ENCODE data around the gene ZNF710. TPM values are rescaled to one million over a fixed set of nuclear protein-coding genes. Genes with fewer than 3 reads are reported as not detected.
A peak's percentile ranks its signal among the peaks of the same experiment; 100 is the strongest.

The ZNF710 gene
- total RNA-seq, 1 donor from 2014 or later: 69.3 TPM

- DNase-seq (ENCODE audit: low spot score, unreplicated experiment): no peak
- Mint-ChIP-seq H3K4me3 (ENCODE audit: low read depth) (no peak overlapping the region), H3K27me3 (no peaks in the 10 kb centered on the region), H3K27ac (no peak overlapping the region), H3K9me3 (ENCODE audit: low read depth) (no peaks in the 10 kb centered on the region), H3K36me3 (ENCODE audit: insufficient read depth) (peaks cover 1% of the 10 kb centered on the region), H3K4me1 (ENCODE audit: low read depth) (peaks cover 4% of the 10 kb centered on the region)
- TF ChIP-seq CTCF (IDR thresholded peaks at IDR 0.05; ENCODE audit: unreplicated experiment): no peak
These were observed 47.9 kb downstream of the ZNF710 start for GRCh38 chr15:90049030-90049429.

- H3K27ac Mint-ChIP-seq: peak overlapping the region; percentile 42
- no peak for DNase-seq (ENCODE audit: low spot score, unreplicated experiment)
- no peak overlapping the region for H3K4me3 Mint-ChIP-seq (ENCODE audit: low read depth)
- H3K4me1 Mint-ChIP-seq (ENCODE audit: low read depth): peaks cover 8% of the 10 kb centered on the region
- TF ChIP-seq CTCF (IDR thresholded peaks at IDR 0.05; ENCODE audit: unreplicated experiment): no peak
- H3K36me3 Mint-ChIP-seq (ENCODE audit: insufficient read depth): peaks cover 1% of the 10 kb centered on the region
- H3K9me3 Mint-ChIP-seq (ENCODE audit: low read depth): no peaks in the 10 kb centered on the region
- H3K27me3 Mint-ChIP-seq: no peaks in the 10 kb centered on the region
These were observed 48.8 kb downstream of the ZNF710 start for GRCh38 chr15:90049666-90050604.

GRCh38 chr15:90051874-90052273 lies 50.8 kb downstream of the ZNF710 start:
- peaks cover 11% of the 10 kb centered on the region for H3K4me1 Mint-ChIP-seq (ENCODE audit: low read depth)
- H3K9me3 Mint-ChIP-seq (ENCODE audit: low read depth): no peaks in the 10 kb centered on the region
- H3K27me3 Mint-ChIP-seq: no peaks in the 10 kb centered on the region
- H3K27ac Mint-ChIP-seq: no peak overlapping the region
- peaks cover 1% of the 10 kb centered on the region for H3K36me3 Mint-ChIP-seq (ENCODE audit: insufficient read depth)
- no peak for DNase-seq (ENCODE audit: low spot score, unreplicated experiment)
- TF ChIP-seq CTCF (IDR thresholded peaks at IDR 0.05; ENCODE audit: unreplicated experiment): no peak
- no peak overlapping the region for H3K4me3 Mint-ChIP-seq (ENCODE audit: low read depth)

- no peak for DNase-seq (ENCODE audit: low spot score, unreplicated experiment)
- Mint-ChIP-seq H3K4me1 (ENCODE audit: low read depth) (peaks cover 13% of the 10 kb centered on the region), H3K9me3 (ENCODE audit: low read depth) (no peaks in the 10 kb centered on the region), H3K27ac (no peak overlapping the region), H3K27me3 (no peaks in the 10 kb centered on the region), H3K4me3 (ENCODE audit: low read depth) (no peak overlapping the region), H3K36me3 (ENCODE audit: insufficient read depth) (peaks cover 1% of the 10 kb centered on the region)
- no peak for TF ChIP-seq CTCF (IDR thresholded peaks at IDR 0.05; ENCODE audit: unreplicated experiment)
These were observed 52.8 kb downstream of the ZNF710 start for GRCh38 chr15:90053685-90054466.

GRCh38 chr15:90054618-90055097 lies 53.5 kb downstream of the ZNF710 start:
- Mint-ChIP-seq H3K27me3 (no peaks in the 10 kb centered on the region), H3K27ac (no peak overlapping the region), H3K9me3 (ENCODE audit: low read depth) (no peaks in the 10 kb centered on the region), H3K36me3 (ENCODE audit: insufficient read depth) (peaks cover 1% of the 10 kb centered on the region), H3K4me1 (ENCODE audit: low read depth) (peaks cover 14% of the 10 kb centered on the region), H3K4me3 (ENCODE audit: low read depth) (no peak overlapping the region)
- no peak for TF ChIP-seq CTCF (IDR thresholded peaks at IDR 0.05; ENCODE audit: unreplicated experiment)
- DNase-seq (ENCODE audit: low spot score, unreplicated experiment): no peak
